Activated T-cell treated with anti-CD3 and anti-CD28 coated beads, Interleukin-2, amount 50 U/mL, for 48 hours (primary cell): ENCODE data around the gene CORO1C.
"Not testable (repeated sequence)": the region's sequence is repeated elsewhere in the genome, so short reads cannot be mapped to it uniquely, and the experiment has no call there.

Source experiments
- DNase-seq, 2 experiments: peaks; one replicate each; pipeline ENCODE4 v3.0.0-alpha.2; 2020

CORO1C gene

DNA sequence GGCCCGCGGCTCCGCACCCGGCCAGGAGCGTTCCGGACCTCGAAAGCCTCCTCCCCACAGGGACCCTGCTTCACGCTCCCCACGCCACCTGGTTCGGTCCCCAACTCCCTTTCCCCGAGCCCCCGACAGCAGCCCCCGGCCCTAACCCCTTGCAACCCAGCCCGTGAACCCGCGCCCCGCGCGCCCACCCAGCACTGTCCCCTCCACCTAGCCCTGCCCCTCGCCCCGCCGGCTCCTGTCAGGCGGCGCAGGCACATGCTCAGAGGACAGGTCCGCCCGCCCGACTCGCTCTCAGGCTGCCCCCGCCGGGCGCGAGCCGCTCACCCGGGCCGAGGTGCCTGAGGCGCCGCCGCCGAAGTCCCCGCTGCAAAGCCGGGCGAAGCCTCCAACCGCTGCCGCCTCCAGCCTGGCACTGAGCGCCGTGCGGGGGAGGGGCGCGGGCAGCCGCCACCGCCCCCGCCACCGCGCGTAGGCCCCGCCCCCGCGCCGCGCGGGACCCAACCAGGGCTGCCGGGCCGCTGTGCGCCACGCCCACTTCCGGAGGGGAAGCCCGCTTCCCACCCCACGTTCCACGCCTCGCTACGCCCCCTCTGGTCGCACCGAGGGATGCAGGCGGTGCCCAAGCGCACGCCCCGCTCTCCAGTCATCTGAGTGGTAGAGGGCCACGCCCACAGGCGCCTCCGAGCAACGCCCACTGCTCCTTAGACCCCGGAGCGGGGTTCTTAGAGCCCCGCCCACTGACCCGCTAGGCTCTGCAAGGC is at the start of gene CORO1C:
Gene CORO1C, minus strand, starts transcription at position 414 of the 761 bp plus-strand sequence. CDS start 30,200 bp downstream, outside the sequence.
- DNase-seq, result peak; percentile 98

DNA sequence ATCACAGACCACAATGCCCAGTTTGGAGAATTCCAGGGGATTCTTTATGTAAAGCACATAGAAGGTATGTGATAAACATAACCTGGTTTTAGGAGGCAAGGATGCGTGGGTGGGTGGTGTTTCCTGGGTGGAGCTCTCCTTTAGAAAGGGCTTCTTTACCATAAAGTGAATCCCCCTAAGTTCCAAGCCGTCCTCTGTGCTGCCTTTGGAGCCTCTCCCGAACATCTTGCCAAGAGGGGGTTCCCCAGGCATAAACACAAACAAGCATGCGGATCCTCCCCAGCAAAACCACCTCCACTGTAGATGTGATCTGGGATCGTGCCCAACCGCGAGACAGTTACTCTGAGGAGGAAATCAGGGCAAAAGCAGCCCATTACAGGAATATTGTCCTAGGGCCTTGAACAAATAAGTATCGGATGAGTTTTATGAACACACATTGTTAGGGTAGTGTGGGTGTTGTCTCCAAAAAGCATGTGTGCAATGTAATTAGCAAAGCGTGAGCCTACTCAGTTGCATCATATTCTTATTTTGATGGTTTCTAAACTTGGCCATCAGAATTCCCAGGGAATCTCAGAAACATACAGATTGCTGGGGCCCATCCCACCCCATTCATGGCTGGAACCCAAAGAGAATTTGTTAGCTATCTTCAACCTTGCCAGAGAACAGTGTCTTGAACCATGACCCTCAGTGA is 48.8 kb upstream of the CORO1C start:
- no peak for DNase-seq

GRCh38 chr12:108778053-108778452 is 46.7 kb upstream of the CORO1C start:
- no peak for DNase-seq

DNA sequence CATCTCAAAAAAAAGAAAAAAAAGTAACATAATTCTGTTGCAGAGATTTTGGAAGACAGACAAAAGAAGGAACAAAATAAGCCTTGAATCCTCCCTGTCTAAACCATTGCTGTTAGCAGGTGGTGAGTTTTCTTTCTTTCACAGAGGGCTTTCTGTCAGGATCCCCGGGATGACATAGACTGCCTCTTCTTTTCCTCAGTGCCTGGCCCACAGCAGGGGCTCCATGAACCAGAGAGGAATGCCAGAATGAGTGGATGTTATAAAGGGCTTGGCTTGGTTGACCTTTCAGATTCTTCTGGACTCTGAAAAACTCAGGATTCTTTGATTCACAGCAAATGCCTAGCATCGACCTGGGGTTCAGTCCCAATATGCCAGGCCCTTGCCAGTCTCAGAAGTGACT is 45.8 kb upstream of the CORO1C start:
- DNase-seq, result no peak

DNA sequence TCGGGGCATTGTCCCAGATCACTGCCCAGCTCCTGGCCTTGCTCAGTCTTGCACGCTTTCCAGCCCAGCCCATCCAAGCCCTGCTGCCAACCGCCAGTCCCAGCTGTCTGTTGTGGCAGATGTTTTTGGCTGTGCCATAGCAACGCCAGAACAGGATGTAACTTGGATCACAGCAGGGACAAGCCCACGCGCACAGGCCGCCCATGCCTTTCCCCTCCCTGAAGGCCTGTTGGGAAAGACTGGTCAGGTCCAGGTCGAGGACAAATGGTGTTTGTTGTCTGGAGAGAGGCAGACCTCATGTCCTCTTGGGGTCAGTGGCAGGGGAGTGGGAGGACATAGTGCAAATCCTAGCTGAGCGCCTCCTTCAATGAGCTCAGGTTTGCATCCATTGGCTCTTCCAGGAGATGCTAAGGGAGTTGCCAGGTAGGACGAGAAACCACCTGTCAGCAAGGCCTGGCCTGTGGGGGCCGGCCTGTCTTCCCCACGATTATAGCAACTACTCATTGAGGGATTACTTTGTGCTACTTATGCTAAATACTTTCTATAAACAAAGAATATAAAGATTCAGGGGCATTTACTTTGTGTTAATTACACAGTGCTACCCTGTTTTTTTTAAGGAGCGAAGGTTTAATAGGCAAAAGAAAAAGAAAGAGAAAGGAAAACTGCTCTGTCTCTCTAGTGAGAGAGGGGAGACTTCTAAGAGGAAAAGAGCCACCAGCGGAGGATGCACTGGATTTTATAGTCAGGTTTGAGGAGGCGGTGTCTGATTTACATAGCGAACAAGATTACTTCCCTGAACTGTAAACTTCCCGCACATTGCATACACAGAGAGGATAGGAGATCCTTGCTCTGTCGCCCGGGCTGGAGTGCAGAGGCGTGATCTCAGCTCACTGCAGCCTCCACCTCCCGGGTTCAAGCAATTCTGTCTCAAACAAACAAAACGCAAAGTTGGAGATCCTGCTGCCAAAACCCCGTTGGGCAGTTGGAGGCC is 42.8 kb upstream of the CORO1C start:
- no peak for DNase-seq

GRCh38 chr12:108772891-108773797 is 41.8 kb upstream of the CORO1C start:
- DNase-seq, result no peak

DNA sequence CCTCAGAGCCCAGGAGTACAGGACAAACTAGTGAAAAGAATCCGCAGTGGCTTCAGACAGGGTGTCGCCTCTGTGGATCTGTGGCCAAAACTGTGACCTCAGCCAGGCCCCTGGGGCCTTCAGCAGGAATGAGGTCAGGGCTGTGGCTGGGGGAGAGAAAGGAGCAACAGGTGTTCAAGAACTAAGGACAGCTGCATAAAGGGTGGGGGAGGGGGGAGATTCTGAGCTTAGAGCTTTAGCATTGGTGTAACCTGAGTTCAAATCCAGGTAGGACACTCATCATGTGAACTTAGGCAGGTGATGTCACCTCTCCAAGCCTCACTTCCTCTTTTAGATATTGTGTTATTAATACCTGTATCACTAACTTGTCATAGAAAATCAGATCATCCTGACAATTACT is 40.9 kb upstream of the CORO1C start:
- no peak for DNase-seq

GRCh38 chr12:108771835-108772234 is 40.5 kb upstream of the CORO1C start:
- DNase-seq, result not testable (repeated sequence)

- DNase-seq, result no peak
These were observed 39.6 kb upstream of the CORO1C start for GRCh38 chr12:108770963-108771362.

DNA sequence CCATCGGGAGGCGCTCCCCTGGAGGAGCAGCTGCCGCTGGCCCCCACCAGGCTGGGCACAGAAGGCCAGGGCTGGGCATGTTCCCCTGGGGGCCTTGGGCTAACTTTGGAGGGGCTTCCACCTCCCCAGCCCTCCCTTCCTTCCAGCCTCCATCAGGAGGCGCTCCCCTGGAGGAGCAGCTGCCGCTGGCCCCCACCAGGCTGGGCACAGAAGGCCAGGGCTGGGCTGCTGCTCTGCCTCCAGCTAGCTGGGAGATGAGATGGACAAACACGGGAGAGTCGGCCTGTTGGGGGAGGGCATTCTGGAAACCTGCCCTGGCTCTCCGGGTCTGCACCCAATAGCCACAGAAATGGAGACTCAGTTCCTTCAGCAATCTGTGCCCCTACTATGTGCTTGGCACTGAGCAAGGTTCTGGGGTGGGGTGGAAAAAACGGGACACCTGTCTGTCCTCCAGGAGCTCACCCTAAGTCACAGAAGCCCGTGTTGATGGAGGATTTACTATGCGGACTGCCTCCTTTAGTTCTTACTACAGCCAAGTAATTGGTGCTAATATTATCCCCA is 39.0 kb upstream of the CORO1C start:
- DNase-seq, result no peak

GRCh38 chr12:108768591-108769500 is 37.5 kb upstream of the CORO1C start:
- peak; percentile 25 to 37 for DNase-seq

DNA sequence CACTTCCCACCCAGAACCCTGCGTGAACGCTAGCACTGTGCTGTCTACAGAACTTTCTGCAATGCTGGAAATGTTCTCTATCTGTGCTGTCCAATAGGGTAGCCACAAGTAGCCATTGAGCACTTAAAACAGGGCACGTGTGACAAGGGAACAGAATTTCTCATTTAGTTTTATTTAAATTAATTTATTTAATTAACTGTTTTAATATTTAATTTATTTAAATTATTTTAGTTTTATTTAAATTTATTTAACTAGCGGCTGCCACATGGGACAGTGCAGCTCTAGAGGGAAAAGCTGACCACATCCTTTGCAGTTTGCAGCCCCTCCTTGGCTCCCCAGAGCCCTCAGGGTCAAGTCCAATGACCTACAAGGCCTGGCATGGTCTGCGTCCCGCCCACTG is 35.0 kb upstream of the CORO1C start:
- DNase-seq, result no peak

GRCh38 chr12:108765289-108765764 is 34.0 kb upstream of the CORO1C start:
- DNase-seq, result no peak

GRCh38 chr12:108764540-108765288 is 33.4 kb upstream of the CORO1C start:
- no peak for DNase-seq

DNA sequence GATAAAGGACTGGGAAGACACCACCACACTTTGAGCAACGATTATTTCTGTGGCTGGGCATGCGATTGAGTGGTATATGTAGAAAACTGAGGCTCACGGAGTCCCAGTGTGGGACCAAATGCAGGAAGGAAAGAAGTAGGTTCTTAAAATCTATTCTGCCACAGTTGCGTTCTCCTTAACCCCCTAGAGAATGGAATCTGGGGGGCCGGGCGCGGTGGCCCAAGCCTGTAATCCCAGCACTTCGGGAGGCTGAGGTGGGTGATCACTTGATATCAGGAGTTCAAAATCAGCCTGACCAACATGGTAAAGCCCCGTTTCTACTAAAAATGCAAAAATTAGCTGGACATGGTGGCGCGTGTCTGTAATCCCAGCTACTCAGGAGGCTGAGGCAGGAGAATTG is 29.9 kb upstream of the CORO1C start:
- no peak for DNase-seq

DNA sequence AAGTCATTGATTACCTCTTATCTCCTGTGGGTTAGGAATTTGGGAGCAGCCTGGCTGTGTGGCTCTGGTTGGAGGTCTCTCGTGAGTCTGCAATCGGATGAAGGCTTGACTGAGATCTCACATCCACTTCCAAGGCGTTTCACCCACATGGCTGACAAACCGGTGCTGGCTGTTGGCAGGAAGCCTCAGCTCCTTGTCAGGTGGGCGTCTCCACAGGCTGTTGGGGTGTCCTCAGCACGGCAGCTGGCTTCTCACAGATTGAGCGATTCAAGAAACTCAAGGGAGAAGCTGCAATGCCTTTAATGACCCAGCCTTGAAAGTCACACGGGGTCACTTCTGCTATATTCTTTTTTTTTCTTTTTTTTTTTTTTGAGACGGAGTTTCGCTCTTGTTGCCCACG is 28.6 kb upstream of the CORO1C start:
- DNase-seq, result no peak

GRCh38 chr12:108757856-108758255 is 26.5 kb upstream of the CORO1C start:
- DNase-seq, result no peak

DNA sequence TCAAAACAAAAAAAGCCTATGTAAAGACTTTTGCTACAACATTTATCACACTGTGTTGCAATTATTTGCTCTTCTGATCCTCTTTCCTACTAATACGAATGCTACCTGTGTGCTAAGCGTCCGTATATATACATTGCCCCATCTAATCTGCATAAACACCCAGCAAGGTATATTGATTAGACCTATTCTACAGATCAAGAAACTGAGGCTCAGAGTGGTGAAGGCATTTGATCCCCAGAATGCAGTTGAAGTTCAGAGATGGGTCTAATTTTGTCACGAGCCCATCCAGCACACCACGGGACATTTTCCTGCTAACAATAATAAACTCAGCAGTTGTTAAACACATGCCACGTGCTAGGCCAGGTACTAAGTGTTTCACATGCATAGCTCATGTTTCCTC is 25.1 kb upstream of the CORO1C start:
- no peak for DNase-seq

GRCh38 chr12:108755481-108755880 is 24.2 kb upstream of the CORO1C start:
- DNase-seq, result no peak

GRCh38 chr12:108753976-108754375 is 22.7 kb upstream of the CORO1C start:
- no peak for DNase-seq
